Glomerular endothelial cell (primary cell): ENCODE data around the gene ZNF592. TPM values are rescaled to one million over a fixed set of nuclear protein-coding genes. Genes with fewer than 3 reads are reported as not detected.

ENCODE experiments used
- DNase-seq: peaks from one replicate; pipeline ENCODE4 v3.0.0-alpha.2; 2011; ENCODE audit warnings: low read depth, low spot score; ENCODE audit errors: extremely low read depth
- total RNA-seq: library from RNA; depleted of rRNA; stranded (reverse); fragments of >200 nt; gene quantifications from 2 replicates; pipeline ENCODE4 v1.2.3, GENCODE V29; 2015

The ZNF592 gene
- total RNA-seq, 1 donor from 2014 or later = 16.7 TPM

GRCh38 chr15:84804005-84804900, 55.9 kb downstream of the ZNF592 start:
- DNase-seq = no peak

DNA sequence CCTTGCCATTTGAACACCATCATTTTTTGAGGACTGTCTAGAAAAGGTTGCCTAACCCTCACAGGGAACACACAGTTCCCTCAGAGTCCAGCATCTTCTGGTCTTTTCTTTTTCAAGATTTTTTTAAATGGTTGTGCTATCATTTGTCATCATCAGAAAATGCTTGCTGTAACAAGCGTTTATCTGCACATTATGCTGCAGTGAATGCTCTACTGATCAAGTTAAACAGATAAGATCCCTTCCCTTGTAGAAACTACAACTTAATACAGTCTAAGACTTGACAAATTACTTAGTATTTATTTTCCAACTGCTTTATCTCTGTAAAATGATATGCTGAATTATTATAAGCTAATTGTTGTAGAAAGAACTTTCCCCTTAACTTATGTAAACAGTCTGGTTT, 56.8 kb downstream of the ZNF592 start:
- DNase-seq = no peak

DNA sequence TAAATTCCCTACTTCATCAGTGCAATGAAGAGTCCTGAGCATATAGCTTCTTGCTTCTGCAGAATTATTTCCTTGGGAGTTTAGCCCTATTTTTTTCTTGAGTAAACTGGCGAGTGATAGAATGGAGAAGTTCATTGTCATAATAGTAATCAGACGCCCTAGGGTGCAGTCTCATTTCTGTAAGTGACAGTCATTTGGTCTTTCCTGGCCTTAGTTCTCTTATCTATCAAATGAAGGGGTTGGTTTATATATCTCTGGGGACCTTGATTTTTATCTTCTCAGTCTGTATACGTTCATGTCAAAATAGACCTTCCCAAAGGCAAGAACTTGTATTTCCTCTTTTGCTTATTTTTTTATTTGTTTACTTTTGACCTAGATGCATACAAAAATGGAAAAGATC, 58.8 kb downstream of the ZNF592 start:
- no peak for DNase-seq

- DNase-seq = no peak
These were observed 61.9 kb downstream of the ZNF592 start for GRCh38 chr15:84810073-84810840.

GRCh38 chr15:84811151-84811550, 62.8 kb downstream of the ZNF592 start:
- DNase-seq = no peak

GRCh38 chr15:84811828-84812227, 63.4 kb downstream of the ZNF592 start:
- no peak for DNase-seq

GRCh38 chr15:84812842-84813241, 64.5 kb downstream of the ZNF592 start:
- DNase-seq = no peak

DNA sequence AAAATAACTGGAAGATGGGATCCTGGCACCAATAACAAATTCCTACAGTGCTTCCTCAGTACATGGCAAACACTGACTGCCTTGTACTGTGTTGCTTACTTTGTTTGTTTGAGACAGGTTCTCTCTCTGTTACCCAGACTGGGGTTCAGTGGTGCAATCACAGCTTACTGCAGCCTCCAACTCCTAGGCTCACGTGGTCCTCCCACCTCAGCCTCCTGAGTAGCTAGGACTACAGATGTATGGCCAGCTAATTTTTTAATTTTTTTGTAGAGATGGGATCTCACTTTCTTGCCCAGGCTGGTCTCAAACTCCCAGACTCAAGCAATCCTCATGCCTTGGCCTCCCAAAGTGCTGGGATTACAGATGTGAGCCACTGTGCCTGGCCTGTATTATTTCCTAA, 65.0 kb downstream of the ZNF592 start:
- DNase-seq = no peak

DNA sequence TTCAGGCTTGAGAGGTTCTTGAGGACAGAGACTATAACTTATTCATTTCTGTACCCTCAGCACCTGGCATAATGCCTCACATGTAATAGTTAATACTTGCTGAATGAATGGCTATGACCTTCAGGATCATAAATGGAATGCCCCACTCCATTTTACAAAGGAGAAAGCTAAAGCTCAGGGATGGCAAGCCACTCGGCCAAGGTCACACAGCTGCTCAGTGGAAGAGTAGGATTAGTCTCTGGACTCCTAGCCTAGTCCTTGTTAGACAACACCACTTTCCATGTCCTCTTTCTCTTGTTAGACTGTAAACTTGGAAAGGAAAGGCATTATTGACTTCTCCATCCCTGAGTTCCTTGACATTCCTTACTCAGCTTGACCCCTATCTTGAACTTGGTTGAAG, 65.5 kb downstream of the ZNF592 start:
- no peak for DNase-seq

- DNase-seq = no peak
These were observed 66.5 kb downstream of the ZNF592 start for GRCh38 chr15:84814916-84815315.

DNA sequence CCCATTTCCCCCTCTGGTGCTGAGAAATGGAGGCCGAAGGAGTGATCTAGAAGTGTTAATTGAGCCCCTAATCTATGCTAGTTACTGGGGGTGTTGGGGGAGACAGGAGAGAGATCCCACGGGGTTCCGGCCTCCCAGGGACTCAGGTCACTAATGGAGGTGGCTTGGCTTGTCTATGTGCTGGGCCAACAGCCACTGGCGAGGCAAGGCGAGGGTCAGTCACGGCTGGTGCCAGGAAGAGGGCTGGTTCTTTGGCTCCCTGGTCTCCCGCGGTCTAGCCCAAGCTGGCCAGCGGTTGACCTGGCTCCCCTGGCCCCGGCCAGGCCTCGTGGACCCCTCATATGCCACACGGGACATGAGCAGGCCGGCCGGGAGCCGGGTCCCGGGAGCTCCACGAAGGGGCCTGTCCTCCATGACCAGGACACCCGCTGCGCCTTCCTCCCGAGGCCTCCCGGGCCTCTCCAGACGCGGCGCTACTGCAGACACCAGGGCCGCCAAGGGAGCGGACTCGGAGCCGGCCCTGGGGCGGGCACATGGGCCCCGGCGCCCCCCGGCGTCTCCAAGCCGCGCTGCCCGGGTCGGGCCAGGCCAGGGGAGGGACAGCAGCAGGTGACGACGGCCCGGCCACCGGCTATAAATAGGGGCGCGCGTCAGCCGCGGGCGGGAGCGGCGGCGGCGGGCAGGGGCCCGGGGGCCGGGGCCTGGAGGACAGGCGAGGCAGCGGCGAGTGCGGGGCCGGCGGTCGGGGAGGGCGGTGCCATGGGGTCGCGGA, 68.5 kb downstream of the ZNF592 start, which contains the start of gene ALPK3:
Gene ALPK3, plus strand, starts transcription at position 663 of the 772 bp plus-strand sequence. Its CDS starts 97 bp downstream, at position 760.
- DNase-seq = no peak

GRCh38 chr15:84817466-84818081, 69.2 kb downstream of the ZNF592 start:
- no peak for DNase-seq

- peak; percentile 78 for DNase-seq
These were observed 70.1 kb downstream of the ZNF592 start for GRCh38 chr15:84818261-84819131.

DNA sequence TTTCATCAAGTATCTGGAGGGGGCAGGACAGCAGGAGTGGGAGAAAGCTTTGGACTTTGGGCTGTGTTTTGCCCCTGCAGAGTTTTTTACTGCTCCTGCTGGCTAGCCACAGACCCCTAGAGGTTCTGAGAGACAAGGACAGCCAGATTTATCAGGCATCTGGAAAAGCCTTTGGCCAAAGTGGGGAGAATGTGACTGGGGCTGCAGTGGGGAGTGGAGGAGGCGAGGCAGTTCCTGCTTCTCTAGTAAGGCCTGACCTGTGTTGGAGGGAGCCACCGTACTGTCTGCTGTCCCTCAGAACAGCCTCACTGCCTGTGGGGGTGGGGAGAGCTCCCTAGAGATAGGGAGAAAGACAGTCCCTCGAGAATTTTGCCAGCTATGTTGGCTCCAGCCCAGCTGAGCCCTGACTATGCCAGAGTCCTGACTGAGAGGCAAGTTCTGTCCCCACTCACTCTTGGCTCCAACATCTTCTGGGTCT, 70.9 kb downstream of the ZNF592 start:
- DNase-seq = no peak

- no peak for DNase-seq
These were observed 71.4 kb downstream of the ZNF592 start for GRCh38 chr15:84819791-84820190.

DNA sequence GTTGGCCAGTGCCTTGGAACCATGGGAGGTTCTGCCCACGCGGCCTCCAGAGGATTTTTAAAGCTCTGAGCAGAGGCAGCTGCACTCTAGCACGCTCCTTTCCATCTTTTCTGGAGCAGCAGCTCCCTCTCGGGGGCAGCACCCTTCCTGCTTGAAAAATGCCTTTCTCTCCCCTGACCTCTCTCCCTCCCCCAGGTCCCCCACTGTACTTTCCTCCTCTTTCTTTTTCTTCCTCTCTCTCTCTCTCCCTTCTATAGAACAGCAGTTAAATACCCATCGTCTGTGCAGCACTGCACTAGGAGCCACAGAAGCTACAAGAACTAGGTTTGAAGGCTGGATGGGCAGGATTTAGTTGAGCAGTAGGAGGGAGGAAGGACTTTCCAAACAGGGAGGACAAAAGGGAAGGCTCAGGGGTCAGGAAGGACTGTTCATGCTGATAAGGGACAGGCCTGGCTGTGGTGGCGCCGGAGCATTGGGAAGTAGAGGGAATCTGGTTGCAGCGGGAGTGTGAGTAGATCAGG, 73.2 kb downstream of the ZNF592 start:
- DNase-seq = no peak

- no peak for DNase-seq
These were observed 74.4 kb downstream of the ZNF592 start for GRCh38 chr15:84822653-84823281.

DNA sequence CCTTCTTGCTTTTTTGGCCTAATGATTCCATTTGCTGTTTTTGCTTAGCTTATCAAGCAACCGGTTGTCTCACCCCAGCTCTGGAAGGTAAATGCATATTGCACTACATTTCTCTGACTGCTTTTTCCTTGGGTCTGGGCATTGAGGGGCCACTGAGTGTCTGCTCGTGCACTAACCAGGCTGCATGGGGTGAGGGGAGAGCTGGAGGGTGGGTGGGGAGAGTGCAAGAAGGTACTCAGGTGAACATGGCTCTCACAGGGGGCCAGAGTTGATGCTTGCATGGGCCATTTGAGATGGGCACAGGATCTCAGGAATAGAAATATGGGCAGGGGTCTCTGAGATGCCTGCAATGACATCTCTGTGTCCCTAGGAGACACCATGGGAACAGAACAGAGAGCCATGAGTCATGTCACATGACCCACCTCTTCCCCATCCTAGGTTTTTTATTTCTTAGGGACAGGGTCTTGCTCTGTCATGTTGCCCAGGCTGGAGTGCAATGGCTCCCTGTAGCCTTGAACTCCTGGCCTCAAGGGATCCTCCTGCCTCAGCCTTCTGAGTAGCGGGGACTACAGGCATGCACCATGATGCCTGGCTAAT, 75.0 kb downstream of the ZNF592 start:
- no peak for DNase-seq
